Testis (tissue), 2 donors: ENCODE data around the gene CD151.

Experiments used
- POLR2A ChIP-seq: fragments of 450-650 bp; IDR thresholded peaks from one replicate; pipeline ENCODE4 v1.6.1; 2017; ENCODE audit warnings: antibody characterized with exemption, mild to moderate bottlenecking, moderate library complexity
- TF ChIP-seq, protein P1 (sequence below), 3 experiments: fragments of 450-650 bp in 2 of 3; fragments of 200-600 bp in 1 of 3; sonication (generic) in 1 of 3; IDR thresholded peaks; one replicate each; pipeline ENCODE4 v1.5.1; 2016 to 2019; ENCODE audit warnings: antibody characterized with exemption in 3 of 3, mild to moderate bottlenecking in 2 of 3, moderate library complexity in 1 of 3

DNA sequence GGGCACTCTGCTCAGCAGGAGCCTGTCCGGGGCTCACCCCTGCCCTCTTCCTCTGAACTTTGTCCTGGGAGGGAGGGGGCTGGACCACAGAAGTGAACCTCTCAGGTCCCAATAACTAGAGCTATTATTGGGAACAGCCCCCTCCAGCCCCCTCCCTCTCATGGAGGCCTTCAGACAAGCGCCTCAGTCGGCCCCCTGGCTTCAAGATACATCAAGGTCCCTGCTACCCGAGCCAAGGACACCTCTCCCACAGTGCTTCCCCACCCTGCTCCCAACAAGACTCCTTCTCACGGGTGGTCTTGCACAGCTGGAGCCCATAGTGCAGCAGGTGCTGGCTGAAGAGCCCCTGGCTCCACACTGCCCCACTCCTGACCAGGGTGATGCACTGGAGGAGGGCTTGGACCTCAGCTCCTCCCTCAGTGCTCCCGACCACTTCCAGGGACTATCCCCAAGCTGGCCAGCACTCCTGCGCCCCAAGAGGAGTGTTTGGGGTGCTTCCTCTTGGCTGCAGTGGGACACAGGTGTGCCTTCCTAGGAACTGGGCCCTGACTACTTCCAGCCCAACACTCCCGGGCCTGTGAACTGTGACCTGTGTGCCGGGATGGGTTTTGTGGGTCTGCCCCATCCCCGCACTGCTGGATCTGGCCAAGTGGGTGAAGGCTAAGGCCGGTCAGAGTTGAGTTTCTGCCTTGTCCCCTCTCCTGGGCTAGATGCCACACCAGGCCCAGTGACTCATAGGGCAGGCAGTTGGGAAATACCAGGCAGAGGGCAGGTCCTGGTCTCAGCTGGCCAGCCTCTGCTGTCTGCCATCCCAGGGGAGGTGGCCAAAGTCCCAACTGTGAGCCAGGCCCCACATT, 11.9 kb upstream of the CD151 start:
- TF ChIP-seq, protein P1, sequence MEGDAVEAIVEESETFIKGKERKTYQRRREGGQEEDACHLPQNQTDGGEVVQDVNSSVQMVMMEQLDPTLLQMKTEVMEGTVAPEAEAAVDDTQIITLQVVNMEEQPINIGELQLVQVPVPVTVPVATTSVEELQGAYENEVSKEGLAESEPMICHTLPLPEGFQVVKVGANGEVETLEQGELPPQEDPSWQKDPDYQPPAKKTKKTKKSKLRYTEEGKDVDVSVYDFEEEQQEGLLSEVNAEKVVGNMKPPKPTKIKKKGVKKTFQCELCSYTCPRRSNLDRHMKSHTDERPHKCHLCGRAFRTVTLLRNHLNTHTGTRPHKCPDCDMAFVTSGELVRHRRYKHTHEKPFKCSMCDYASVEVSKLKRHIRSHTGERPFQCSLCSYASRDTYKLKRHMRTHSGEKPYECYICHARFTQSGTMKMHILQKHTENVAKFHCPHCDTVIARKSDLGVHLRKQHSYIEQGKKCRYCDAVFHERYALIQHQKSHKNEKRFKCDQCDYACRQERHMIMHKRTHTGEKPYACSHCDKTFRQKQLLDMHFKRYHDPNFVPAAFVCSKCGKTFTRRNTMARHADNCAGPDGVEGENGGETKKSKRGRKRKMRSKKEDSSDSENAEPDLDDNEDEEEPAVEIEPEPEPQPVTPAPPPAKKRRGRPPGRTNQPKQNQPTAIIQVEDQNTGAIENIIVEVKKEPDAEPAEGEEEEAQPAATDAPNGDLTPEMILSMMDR (IDR thresholded peaks at IDR 0.05) = no peak
- TF ChIP-seq POLR2A = no peak
